H9 (cell line): ENCODE measurements around the gene RLBP1. TPM values are rescaled to one million over a fixed set of nuclear protein-coding genes. Genes with fewer than 3 reads are reported as not detected.

ENCODE experiments used
- DNase-seq: peaks from one replicate; pipeline ENCODE4 v3.0.0-alpha.2; 2017
- H2AFZ ChIP-seq: one replicate; pipeline ENCODE4 v1.6.1; 2013; ENCODE audit warnings: mild to moderate bottlenecking, low read length, control low read depth, moderate library complexity
- H2AK5ac ChIP-seq: 2 replicates; pipeline ENCODE4 v1.6.1; 2013; ENCODE audit warnings: low read length, control low read depth, mixed read lengths; ENCODE audit not compliant: insufficient read length
- H2BK120ac ChIP-seq: one replicate; pipeline ENCODE4 v1.6.1; 2013; ENCODE audit warnings: low read depth, mild to moderate bottlenecking, low read length, control low read depth, inconsistent platforms; ENCODE audit not compliant: poor library complexity, severe bottlenecking
- H2BK12ac ChIP-seq: 2 replicates; pipeline ENCODE4 v1.6.1; 2013; ENCODE audit warnings: low read length, control low read depth, mixed read lengths, low read depth; ENCODE audit not compliant: insufficient read length
- H2BK15ac ChIP-seq: 2 replicates; pipeline ENCODE4 v1.6.1; 2013; ENCODE audit warnings: low read depth, low read length, control low read depth
- H2BK20ac ChIP-seq: one replicate; pipeline ENCODE4 v1.6.1; 2013; ENCODE audit warnings: low read depth, mild to moderate bottlenecking, low read length, control low read depth, inconsistent platforms; ENCODE audit not compliant: poor library complexity, severe bottlenecking
- H2BK5ac ChIP-seq: 2 replicates; pipeline ENCODE4 v1.6.1; 2013; ENCODE audit warnings: low read length, control low read depth, mixed read lengths; ENCODE audit not compliant: insufficient read length
- H3K14ac ChIP-seq: 2 replicates; pipeline ENCODE4 v1.6.1; 2013; ENCODE audit warnings: low read length, control low read depth; ENCODE audit not compliant: insufficient read depth
- H3K18ac ChIP-seq: 2 replicates; pipeline ENCODE4 v1.6.1; 2013; ENCODE audit warnings: low read depth, mild to moderate bottlenecking, mixed read lengths, low read length, control low read depth; ENCODE audit not compliant: insufficient read length
- H3K23ac ChIP-seq: 2 replicates; pipeline ENCODE4 v1.6.1; 2013; ENCODE audit warnings: low read length, control low read depth, mixed read lengths, low read depth; ENCODE audit not compliant: insufficient read length
- H3K23me2 ChIP-seq: 2 replicates; pipeline ENCODE4 v1.6.1; 2013; ENCODE audit warnings: low read depth, mild to moderate bottlenecking, mixed read lengths, low read length, control low read depth; ENCODE audit not compliant: insufficient read length, poor library complexity, severe bottlenecking
- H3K27ac ChIP-seq: 2 replicates; pipeline ENCODE4 v1.5.1; 2013; ENCODE audit warnings: low read length, control low read depth, mixed read lengths, low read depth; ENCODE audit not compliant: insufficient read length
- H3K27me3 ChIP-seq: 2 replicates; pipeline ENCODE4 v1.6.1; 2013; ENCODE audit warnings: low read length, control low read depth, inconsistent platforms; ENCODE audit not compliant: insufficient read depth
- H3K4ac ChIP-seq: 2 replicates; pipeline ENCODE4 v1.6.1; 2013; ENCODE audit warnings: low read depth, mild to moderate bottlenecking, control low read depth, inconsistent platforms, low read length, moderate library complexity
- H3K4me1 ChIP-seq: 2 replicates; pipeline ENCODE4 v1.6.1; 2013; ENCODE audit warnings: low read length, control low read depth, inconsistent platforms; ENCODE audit not compliant: insufficient read depth
- H3K4me2 ChIP-seq: 2 replicates; pipeline ENCODE4 v1.6.1; 2013; ENCODE audit warnings: low read length, control low read depth, mixed read lengths; ENCODE audit not compliant: insufficient read length, insufficient read depth
- H3K56ac ChIP-seq: 2 replicates; pipeline ENCODE4 v1.6.1; 2013; ENCODE audit warnings: low read depth, mild to moderate bottlenecking, mixed read lengths, low read length, control low read depth; ENCODE audit not compliant: insufficient read length
- H3K79me1 ChIP-seq: 2 replicates; pipeline ENCODE4 v1.6.1; 2013; ENCODE audit warnings: low read depth, mild to moderate bottlenecking, moderate library complexity, low read length, control low read depth, inconsistent platforms; ENCODE audit not compliant: insufficient read depth, poor library complexity, severe bottlenecking
- H3K79me2 ChIP-seq: 2 replicates; pipeline ENCODE4 v1.6.1; 2013; ENCODE audit warnings: low read length, control low read depth, inconsistent platforms; ENCODE audit not compliant: insufficient read depth
- H3K9ac ChIP-seq: 2 replicates; pipeline ENCODE4 v1.6.1; 2013; ENCODE audit warnings: low read length, control low read depth, mixed read lengths; ENCODE audit not compliant: insufficient read length; ENCODE audit errors: extremely low read depth
- H3K9me3 ChIP-seq: one replicate; pipeline ENCODE4 v1.6.1; 2013; ENCODE audit warnings: low read depth, low read length, inconsistent platforms; ENCODE audit not compliant: control insufficient read depth
- H3T11ph ChIP-seq: one replicate; pipeline ENCODE4 v1.6.1; 2013; ENCODE audit warnings: mild to moderate bottlenecking, low read length, control low read depth, inconsistent platforms
- H4K20me1 ChIP-seq: one replicate; pipeline ENCODE4 v1.6.1; 2013; ENCODE audit not compliant: control insufficient read depth, insufficient read length, insufficient read depth
- H4K5ac ChIP-seq: 2 replicates; pipeline ENCODE4 v1.6.1; 2013; ENCODE audit warnings: low read depth, mild to moderate bottlenecking, mixed read lengths, low read length, control low read depth; ENCODE audit not compliant: insufficient read length
- H4K8ac ChIP-seq: replicated peaks from 2 replicates; pipeline ENCODE4 v1.6.1; 2013; ENCODE audit warnings: low read length, control low read depth, mixed read lengths, low read depth; ENCODE audit not compliant: insufficient read length
- H4K91ac ChIP-seq: 2 replicates; pipeline ENCODE4 v1.6.1; 2013; ENCODE audit warnings: low read depth, mild to moderate bottlenecking, moderate library complexity, mixed read lengths, low read length, control low read depth; ENCODE audit not compliant: insufficient read length
- H3K27ac Mint-ChIP-seq, 3 experiments: 2 replicates in 2 of 3; 3 replicates in 1 of 3; pipeline ENCODE4 v1.8.0; 2020 to 2021; ENCODE audit warnings: mixed read lengths in 3 of 3, mild to moderate bottlenecking in 1 of 3, moderate library complexity in 1 of 3
- H3K27me3 Mint-ChIP-seq: 2 replicates; pipeline ENCODE4 v1.8.0; 2021; ENCODE audit warnings: low read depth, mild to moderate bottlenecking, moderate library complexity, mixed read lengths
- H3K36me3 Mint-ChIP-seq, 3 experiments: 2 replicates in 2 of 3; 3 replicates in 1 of 3; pipeline ENCODE4 v1.8.0; 2020 to 2021; ENCODE audit warnings: low read depth in 3 of 3, mixed read lengths in 3 of 3; ENCODE audit not compliant: insufficient read depth in 1 of 3
- H3K4me1 Mint-ChIP-seq, 2 experiments: 2 replicates each; pipeline ENCODE4 v1.8.0; 2020; ENCODE audit warnings: mixed read lengths in 2 of 2
- H3K4me3 Mint-ChIP-seq, 2 experiments: 2 replicates in 1 of 2; 3 replicates in 1 of 2; pipeline ENCODE4 v1.8.0; 2020 to 2021; ENCODE audit warnings: mild to moderate bottlenecking in 2 of 2, mixed read lengths in 2 of 2, moderate library complexity in 1 of 2
- H3K9me3 Mint-ChIP-seq, 2 experiments: 2 replicates in 1 of 2; 3 replicates in 1 of 2; pipeline ENCODE4 v1.8.0; 2020; ENCODE audit warnings: mild to moderate bottlenecking in 2 of 2, mixed read lengths in 2 of 2, moderate library complexity in 1 of 2
- WGBS: extraction: QIAGEN DNeasy Blood & Tissue Kit; methylation state at CpG from one replicate; pipeline ENCODE4 v1.1.7; 2013; ENCODE audit warnings: missing lambda C conversion rate, low lambda C conversion rate, mixed read lengths; ENCODE audit not compliant: insufficient read length; ENCODE audit errors: extremely low coverage; 5-methylcytosine and 5-hydroxymethylcytosine counted together
- total RNA-seq: library from RNA; stranded (reverse); gene quantifications from 2 replicates; pipeline ENCODE4 v1.2.1, GENCODE V29; 2021
- TF ChIP-seq, protein P1 (sequence below): fragments of 200-600 bp; sonication (generic); conservative IDR thresholded peaks from 3 replicates; pipeline ENCODE4 v1.8.0; 2021; ENCODE audit warnings: antibody characterized with exemption, mild to moderate bottlenecking

The RLBP1 gene
- total RNA-seq, 1 experiment from 2014 or later: not detected

DNA sequence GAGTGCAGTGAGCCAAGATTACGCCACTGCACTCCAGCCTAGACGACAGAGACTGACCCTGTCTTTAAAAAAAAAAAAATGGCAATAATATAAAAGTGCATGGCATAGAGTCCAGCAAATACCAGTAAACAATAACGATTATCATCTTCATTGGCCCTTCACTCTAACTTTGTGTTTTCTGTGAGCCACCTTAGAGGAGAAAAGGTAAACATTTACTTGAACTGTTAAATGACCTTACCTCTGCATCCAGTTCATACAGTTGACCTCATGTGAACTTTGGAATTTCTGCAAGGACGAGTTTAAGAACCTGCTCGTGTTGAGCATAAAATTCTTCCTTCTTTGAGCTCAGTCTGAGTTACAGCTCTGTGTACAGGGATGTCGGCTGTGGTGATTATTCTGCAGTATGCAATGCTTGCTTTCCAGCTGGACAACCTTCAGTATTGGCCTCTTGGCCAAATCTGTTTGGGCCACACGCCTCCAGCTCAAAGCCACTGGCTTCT is 56.6 kb downstream of the RLBP1 start:
- Histone ChIP-seq H2AK5ac (no peak overlapping the region), H3K9ac (no peak overlapping the region), H3K4me1 (0 out of 2 replicates have a peak, but pooled peaks cover 6% of the 10 kb centered on the region), H2BK15ac (peak overlapping the region; percentile 83; the same call in 1 of the 2 replicates), H3K4me2 (no peak overlapping the region), H3K23ac (no peak overlapping the region), H3T11ph (no peak overlapping the region), H2BK20ac (no peak overlapping the region), H4K20me1 (no peaks in the 10 kb centered on the region), H3K27me3 (no peaks in the 10 kb centered on the region), H3K23me2 (no peaks in the 10 kb centered on the region), H3K14ac (no peak overlapping the region), H2AFZ (no peak overlapping the region), H4K91ac (no peak overlapping the region), H2BK12ac (no peak overlapping the region), H3K9me3 (no peaks in the 10 kb centered on the region), H3K56ac (no peak overlapping the region), H4K5ac (no peak overlapping the region), H3K27ac (no peak overlapping the region), H3K18ac (no peak overlapping the region), H4K8ac (no peak overlapping the region), H2BK5ac (no peak overlapping the region), H3K79me2 (no peaks in the 10 kb centered on the region), H3K4ac (no peak overlapping the region), H2BK120ac (no peak overlapping the region), H3K79me1 (no peaks in the 10 kb centered on the region)
- TF ChIP-seq, protein P1, sequence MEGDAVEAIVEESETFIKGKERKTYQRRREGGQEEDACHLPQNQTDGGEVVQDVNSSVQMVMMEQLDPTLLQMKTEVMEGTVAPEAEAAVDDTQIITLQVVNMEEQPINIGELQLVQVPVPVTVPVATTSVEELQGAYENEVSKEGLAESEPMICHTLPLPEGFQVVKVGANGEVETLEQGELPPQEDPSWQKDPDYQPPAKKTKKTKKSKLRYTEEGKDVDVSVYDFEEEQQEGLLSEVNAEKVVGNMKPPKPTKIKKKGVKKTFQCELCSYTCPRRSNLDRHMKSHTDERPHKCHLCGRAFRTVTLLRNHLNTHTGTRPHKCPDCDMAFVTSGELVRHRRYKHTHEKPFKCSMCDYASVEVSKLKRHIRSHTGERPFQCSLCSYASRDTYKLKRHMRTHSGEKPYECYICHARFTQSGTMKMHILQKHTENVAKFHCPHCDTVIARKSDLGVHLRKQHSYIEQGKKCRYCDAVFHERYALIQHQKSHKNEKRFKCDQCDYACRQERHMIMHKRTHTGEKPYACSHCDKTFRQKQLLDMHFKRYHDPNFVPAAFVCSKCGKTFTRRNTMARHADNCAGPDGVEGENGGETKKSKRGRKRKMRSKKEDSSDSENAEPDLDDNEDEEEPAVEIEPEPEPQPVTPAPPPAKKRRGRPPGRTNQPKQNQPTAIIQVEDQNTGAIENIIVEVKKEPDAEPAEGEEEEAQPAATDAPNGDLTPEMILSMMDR: no peak
- peaks cover 17 to 18% of the 10 kb centered on the region in 2 experiments for H3K4me1 Mint-ChIP-seq
- H3K9me3 Mint-ChIP-seq: no peaks in the 10 kb centered on the region
- WGBS: no CpG with 5 or more reads among the region's 7 CpGs
- no peaks in the 10 kb centered on the region for H3K27me3 Mint-ChIP-seq
- no peaks in the 10 kb centered on the region; a peak in 1 of 7 replicates for H3K36me3 Mint-ChIP-seq
- DNase-seq: no peak
- H3K4me3 Mint-ChIP-seq: no peak overlapping the region
- H3K27ac Mint-ChIP-seq: no peak overlapping the region
